NB4 (cell line): ENCODE results near the gene FARP1.

Experiments
- CTCF ChIP-seq: IDR thresholded peaks from one replicate; pipeline ENCODE4 v1.5.1; 2012; ENCODE audit warnings: low read depth, low read length
- POLR2A ChIP-seq: IDR thresholded peaks from 2 replicates; pipeline ENCODE4 v1.6.1; 2011; ENCODE audit warnings: mild to moderate bottlenecking; ENCODE audit not compliant: insufficient read length; ENCODE audit errors: extremely low read depth
- TF ChIP-seq, protein P1 (sequence below): IDR thresholded peaks from 2 replicates; pipeline ENCODE4 v1.6.1; 2011; ENCODE audit warnings: low read depth, low read length

- TF ChIP-seq CTCF (no peak), POLR2A (no peak)
- TF ChIP-seq, protein P1, sequence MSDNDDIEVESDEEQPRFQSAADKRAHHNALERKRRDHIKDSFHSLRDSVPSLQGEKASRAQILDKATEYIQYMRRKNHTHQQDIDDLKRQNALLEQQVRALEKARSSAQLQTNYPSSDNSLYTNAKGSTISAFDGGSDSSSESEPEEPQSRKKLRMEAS = no peak
These were observed 137.2 kb downstream of the FARP1 start for GRCh38 chr13:98280176-98280510.
